ENCODE measurements around the gene FIS1.
"Not testable (repeated sequence)": the region's sequence is repeated elsewhere in the genome, so short reads cannot be mapped to it uniquely, and the experiment has no call there.

FIS1 gene

DNA sequence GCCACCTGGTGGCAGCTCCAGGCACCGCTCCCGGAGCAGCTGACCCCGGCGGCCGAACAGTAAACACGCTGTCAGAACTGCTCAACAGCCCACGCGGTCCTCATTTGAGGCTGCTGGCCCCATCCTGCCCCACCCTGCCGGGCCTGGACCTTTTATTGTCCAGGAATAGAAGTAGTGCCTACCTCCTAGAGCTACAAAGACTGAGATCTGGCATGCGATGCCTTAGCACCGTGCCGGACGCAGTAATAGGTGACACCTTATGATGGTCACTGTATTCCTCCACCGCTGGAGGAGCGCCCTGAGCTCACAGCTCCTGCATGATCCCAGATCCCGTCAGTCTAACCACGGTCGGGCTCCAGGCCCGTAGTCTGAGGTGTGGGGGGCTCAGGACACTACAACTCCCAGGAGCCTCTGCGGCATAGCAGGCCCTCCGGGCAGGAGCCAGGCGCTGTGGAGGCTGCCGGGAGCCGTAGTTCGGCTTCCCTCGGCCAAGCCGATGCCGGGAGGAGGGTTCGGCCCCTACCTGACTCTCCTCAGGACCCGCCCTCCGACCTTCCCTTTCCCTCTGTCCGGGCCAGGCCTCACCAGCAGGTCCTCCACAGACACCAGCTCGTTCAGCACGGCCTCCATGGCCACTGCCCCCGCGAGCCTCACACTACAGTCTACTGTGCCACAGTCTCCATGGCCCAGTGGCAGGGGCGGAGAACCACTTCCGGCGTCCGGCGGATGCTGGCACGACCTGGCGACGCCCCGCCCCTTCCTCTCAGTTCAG is at the start of gene FIS1:
Gene FIS1 (minus strand): TSS at position 707 of the 772 bp plus-strand sequence. CDS start 77 bp downstream, at position 630.
- peaks cover 32 to 41% of the 10 kb centered on the region in 2 experiments for H3K4me1 ChIP-seq (ENCODE audit: control insufficient read depth in 1 of 2, insufficient read depth in 1 of 2, low read depth in 1 of 2, low read length in 1 of 2)
- H3K9me3 ChIP-seq: no peaks in the 10 kb centered on the region
- H3K27ac ChIP-seq: peak within 1 kb of the TSS; percentile 88
- no peaks in the 10 kb centered on the region for H3K27me3 ChIP-seq
- TF ChIP-seq, protein P1, sequence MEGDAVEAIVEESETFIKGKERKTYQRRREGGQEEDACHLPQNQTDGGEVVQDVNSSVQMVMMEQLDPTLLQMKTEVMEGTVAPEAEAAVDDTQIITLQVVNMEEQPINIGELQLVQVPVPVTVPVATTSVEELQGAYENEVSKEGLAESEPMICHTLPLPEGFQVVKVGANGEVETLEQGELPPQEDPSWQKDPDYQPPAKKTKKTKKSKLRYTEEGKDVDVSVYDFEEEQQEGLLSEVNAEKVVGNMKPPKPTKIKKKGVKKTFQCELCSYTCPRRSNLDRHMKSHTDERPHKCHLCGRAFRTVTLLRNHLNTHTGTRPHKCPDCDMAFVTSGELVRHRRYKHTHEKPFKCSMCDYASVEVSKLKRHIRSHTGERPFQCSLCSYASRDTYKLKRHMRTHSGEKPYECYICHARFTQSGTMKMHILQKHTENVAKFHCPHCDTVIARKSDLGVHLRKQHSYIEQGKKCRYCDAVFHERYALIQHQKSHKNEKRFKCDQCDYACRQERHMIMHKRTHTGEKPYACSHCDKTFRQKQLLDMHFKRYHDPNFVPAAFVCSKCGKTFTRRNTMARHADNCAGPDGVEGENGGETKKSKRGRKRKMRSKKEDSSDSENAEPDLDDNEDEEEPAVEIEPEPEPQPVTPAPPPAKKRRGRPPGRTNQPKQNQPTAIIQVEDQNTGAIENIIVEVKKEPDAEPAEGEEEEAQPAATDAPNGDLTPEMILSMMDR (IDR thresholded peaks at IDR 0.05): peak; percentile 97
- peak within 1 kb of the TSS; percentile 94 to 99 for H3K4me3 ChIP-seq (ENCODE audit: low read depth in 1 of 2, low read length in 1 of 2)
- peaks cover 23% of the 10 kb centered on the region for H3K36me3 ChIP-seq

DNA sequence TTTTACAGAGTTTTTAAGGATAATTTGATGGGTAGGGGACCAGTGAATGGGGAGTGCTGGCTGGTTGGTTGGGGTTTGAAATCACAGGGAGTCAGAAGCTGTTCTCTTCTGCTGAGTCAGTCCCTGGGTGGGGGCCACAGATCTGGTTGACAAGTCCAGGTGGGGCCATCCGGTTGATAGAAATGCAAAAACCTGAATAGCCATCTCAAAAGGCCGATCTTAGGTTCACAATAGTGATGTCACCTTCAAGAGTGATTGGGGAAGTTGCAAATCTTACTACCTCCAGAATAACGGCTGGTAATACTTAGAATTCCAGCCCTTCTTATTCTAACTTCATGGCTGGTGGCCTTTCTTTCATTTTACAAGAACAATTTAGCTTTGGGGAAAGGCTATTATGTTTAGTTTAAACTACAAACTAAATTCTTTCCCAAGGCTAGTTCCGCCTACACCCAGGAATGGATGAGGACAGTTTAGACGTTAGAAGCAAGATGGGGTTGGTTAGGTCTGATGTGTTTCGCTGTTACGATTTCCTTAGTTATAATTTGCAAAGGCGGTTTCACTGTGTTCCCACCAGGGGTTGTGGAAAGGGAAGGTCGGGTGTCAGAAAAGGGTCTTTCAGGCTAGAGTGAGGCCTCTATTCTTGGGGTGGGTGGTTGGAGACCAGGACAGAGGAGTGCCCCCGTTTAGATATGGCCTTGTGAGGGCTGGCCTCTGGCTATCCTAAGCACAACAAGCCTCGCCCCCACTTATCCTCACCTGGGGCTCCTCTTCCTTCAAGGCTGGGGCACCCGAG is 49.4 kb upstream of the FIS1 start:
- TF ChIP-seq, protein P1 (IDR thresholded peaks at IDR 0.05): no peak
- H3K4me3 ChIP-seq (ENCODE audit: low read depth in 1 of 2, low read length in 1 of 2): no peak overlapping the region
- no peak overlapping the region for H3K27ac ChIP-seq
- no peaks in the 10 kb centered on the region for H3K9me3 ChIP-seq
- H3K27me3 ChIP-seq: peaks cover 91% of the 10 kb centered on the region
- H3K36me3 ChIP-seq: no peaks in the 10 kb centered on the region
- H3K4me1 ChIP-seq (ENCODE audit: control insufficient read depth in 1 of 2, insufficient read depth in 1 of 2, low read depth in 1 of 2, low read length in 1 of 2): no peaks in the 10 kb centered on the region

DNA sequence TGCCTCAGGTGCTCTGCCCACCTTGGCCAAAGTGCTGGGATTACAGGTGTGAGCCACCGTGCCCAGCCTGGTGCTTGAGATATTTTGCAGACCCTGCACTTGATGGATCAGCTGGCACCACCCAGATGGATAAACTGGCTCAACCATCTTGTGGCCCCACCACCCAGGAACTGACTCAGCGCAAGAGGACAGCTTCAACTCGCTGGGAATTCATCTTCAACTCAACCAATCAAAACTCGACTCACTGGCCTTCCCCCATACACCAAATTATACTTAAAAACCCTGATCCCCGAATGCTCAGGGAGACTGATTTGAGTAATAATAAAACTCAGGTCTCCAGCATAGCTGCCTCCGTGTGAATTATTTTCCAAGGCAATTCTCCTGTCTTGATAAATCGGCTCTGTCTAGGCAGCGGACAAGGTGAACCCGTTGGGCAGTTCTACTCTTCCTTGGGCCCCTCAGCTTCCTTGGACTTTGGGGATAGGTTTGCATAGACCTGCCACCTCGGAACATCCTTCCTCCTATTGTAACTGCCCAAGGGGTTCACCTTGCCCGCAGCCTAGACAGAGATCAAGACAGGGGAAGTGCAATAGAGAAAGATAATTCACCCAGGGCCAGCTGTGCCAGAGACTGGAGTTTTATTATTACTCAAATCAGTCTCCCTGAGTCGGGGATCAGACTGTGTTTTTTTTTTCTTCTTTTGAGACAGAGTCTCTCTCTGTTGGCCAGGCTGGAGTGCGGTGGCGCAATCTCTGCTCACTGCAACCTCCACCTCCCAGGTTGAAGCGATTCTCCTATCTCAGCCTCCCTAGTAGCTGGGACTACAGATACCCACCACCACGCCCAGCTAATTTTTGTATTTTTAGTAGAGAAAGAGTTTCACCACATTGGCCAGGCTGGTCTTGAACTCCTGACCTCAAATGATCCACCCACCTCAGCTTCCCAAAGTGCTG is 48.5 kb upstream of the FIS1 start:
- H3K4me1 ChIP-seq (ENCODE audit: control insufficient read depth in 1 of 2, insufficient read depth in 1 of 2, low read depth in 1 of 2, low read length in 1 of 2); H3K27ac ChIP-seq: not testable (repeated sequence)

DNA sequence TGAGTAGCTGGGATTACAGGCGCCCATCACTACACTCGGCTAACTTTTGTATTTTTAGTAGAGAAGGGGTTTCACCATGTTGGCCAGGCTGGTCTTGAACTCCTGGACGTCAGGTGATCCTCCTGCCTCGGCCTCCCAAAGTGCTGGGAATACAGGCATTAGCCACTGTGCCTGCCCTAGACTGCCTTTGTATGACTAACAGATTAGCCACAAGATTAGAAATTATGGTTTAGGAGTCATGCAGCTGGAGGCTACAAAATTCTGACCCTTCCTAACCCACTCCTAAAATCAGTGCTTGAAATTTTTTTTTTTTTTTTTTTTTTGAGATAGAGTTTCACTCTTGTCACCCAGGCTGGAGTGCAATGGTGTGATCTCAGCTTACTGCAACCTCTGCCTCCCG is 47.7 kb upstream of the FIS1 start:
- H3K27me3 ChIP-seq: peaks cover 80% of the 10 kb centered on the region
- not testable (repeated sequence) for H3K9me3 ChIP-seq; H3K27ac ChIP-seq; H3K36me3 ChIP-seq; H3K4me1 ChIP-seq (ENCODE audit: control insufficient read depth in 1 of 2, insufficient read depth in 1 of 2, low read depth in 1 of 2, low read length in 1 of 2); H3K4me3 ChIP-seq (ENCODE audit: low read depth in 1 of 2, low read length in 1 of 2)

More for the DNA sequence above, 48.5 kb upstream of the FIS1 start:
- not testable (repeated sequence) for H3K9me3 ChIP-seq; H3K36me3 ChIP-seq; H3K4me3 ChIP-seq (ENCODE audit: low read depth in 1 of 2, low read length in 1 of 2)
- H3K27me3 ChIP-seq: peaks cover 87% of the 10 kb centered on the region

DNA sequence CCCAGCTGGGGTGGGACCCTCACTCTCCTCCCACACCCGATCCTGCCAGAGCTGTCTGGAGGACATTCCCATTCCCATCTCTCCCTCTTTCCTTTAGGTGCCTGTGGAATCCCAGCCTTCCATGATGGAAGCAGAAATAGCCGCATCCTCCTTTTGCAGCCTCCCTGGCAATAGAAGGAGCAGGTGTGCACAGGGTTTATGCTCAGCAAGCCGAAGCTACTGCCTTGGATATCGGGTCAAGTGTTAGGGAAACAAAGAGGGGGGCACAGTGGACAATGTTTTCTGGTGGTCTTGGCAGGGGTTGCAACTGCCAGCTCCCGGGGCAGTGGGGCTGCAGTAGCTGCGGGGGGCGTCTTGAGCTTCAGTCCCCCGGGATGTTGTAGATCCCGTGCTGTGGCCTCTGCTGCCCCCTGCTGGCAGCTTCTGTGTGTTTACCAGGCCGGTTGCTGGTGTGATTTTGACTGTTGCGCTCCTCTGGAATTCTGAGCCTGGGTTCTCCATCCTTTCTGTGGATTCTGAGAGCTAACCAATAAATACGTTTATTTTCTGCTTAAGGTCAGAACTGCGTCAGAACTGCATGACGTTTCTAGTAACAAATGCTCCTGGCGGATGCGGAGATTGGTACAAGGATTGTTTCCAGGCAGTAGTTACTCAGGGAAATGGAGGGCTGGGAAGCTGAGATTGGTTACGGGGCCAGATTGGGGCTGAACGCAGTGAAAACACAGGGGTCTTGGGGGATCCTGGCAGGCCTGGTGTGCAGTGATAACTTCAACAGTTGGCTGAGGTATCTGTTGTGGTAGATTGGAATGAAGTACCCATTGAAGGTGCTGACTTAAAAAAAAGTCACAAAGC is 45.5 kb upstream of the FIS1 start:
- H3K9me3 ChIP-seq; H3K27ac ChIP-seq; H3K4me3 ChIP-seq (ENCODE audit: low read depth in 1 of 2, low read length in 1 of 2); H3K4me1 ChIP-seq (ENCODE audit: control insufficient read depth in 1 of 2, insufficient read depth in 1 of 2, low read depth in 1 of 2, low read length in 1 of 2); H3K36me3 ChIP-seq: not testable (repeated sequence)
- TF ChIP-seq, protein P1 (IDR thresholded peaks at IDR 0.05): peak; percentile 62
- H3K27me3 ChIP-seq: peaks cover 58% of the 10 kb centered on the region

DNA sequence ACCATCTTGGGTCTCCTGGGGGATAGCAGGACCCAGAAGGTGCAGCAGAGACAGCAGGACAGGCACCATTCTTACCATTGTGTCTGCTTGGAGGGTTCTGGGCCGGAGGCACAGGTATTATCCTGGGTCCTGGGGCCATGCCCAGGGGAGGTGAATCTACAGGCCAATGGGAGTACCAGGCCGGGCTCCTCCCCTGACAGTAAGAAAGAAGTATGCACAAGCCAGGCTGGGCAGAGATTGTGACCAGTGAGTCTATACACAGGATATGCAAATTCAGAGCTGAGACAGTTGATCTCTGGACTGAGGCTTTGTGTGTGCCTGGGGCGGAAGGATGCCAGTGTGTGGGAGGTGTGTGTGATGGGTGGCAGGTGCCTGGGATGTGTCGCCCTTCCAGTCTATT is 44.8 kb upstream of the FIS1 start:
- not testable (repeated sequence) for H3K27ac ChIP-seq
- peaks cover 51% of the 10 kb centered on the region for H3K27me3 ChIP-seq

More for the DNA sequence above, 44.8 kb upstream of the FIS1 start:
- not testable (repeated sequence) for H3K4me1 ChIP-seq (ENCODE audit: control insufficient read depth in 1 of 2, insufficient read depth in 1 of 2, low read depth in 1 of 2, low read length in 1 of 2); H3K9me3 ChIP-seq; H3K36me3 ChIP-seq; H3K4me3 ChIP-seq (ENCODE audit: low read depth in 1 of 2, low read length in 1 of 2)
